ENCODE results near the gene SIGLEC14. TPM values are rescaled to one million over a fixed set of nuclear protein-coding genes. Genes with fewer than 3 reads are reported as not detected.

The SIGLEC14 gene
- total and polyA plus RNA-seq, 2 donors (not counting 1 experiment from before 2014, with no cell fraction given), result not detected

GRCh38 chr19:51647318-51647717, 693 bp upstream of the SIGLEC14 start:
- TF ChIP-seq EZH2 (IDR thresholded peaks at IDR 0.05; ENCODE audit: low read length, missing control alignments) (no peak), CTCF (conservative IDR thresholded peaks at IDR 0.05 in 1 of 2, IDR thresholded peaks at IDR 0.05 in 1 of 2; ENCODE audit: low read depth in 1 of 2, low read length in 2 of 2) (no peak)
- Histone ChIP-seq H3K36me3 (ENCODE audit: control insufficient read depth, insufficient read depth, low read length) (no peaks in the 10 kb centered on the region), H4K20me1 (ENCODE audit: control insufficient read depth, extremely low read depth, insufficient read depth, low read length) (no peaks in the 10 kb centered on the region), H3K27ac (ENCODE audit: insufficient read depth, low read length) (no peak overlapping the region), H3K27me3 (ENCODE audit: control insufficient read depth, insufficient read depth, low read length) (no peaks in the 10 kb centered on the region), H3K9ac (ENCODE audit: insufficient read depth, low read length) (no peak overlapping the region), H3K9me3 (ENCODE audit: control insufficient read depth, insufficient read depth, low read depth, low read length) (no peaks in the 10 kb centered on the region), H3K4me3 (replicated peaks in 1 of 4; ENCODE audit: control extremely low read depth in 1 of 4, insufficient read depth in 1 of 4, low read depth in 3 of 4, low read length in 4 of 4) (no peak overlapping the region), H3K4me2 (ENCODE audit: extremely low read depth, insufficient read depth, low read length) (no peak overlapping the region), H2AFZ (ENCODE audit: low read length) (no peak overlapping the region), H3K79me2 (ENCODE audit: control insufficient read depth, insufficient read depth, low read length) (no peaks in the 10 kb centered on the region), H3K4me1 (ENCODE audit: control insufficient read depth, extremely low read depth, insufficient read depth, low read length) (no peaks in the 10 kb centered on the region)
- DNase-seq (ENCODE audit: low read depth in 2 of 2), result no peak

GRCh38 chr19:51644636-51645271, 1.9 kb downstream of the SIGLEC14 start:
- Histone ChIP-seq H4K20me1 (ENCODE audit: control insufficient read depth, extremely low read depth, insufficient read depth, low read length) (no peaks in the 10 kb centered on the region), H3K36me3 (ENCODE audit: control insufficient read depth, insufficient read depth, low read length) (no peaks in the 10 kb centered on the region), H3K9me3 (ENCODE audit: control insufficient read depth, insufficient read depth, low read depth, low read length) (no peaks in the 10 kb centered on the region), H3K27ac (ENCODE audit: insufficient read depth, low read length) (no peak overlapping the region), H3K4me1 (ENCODE audit: control insufficient read depth, extremely low read depth, insufficient read depth, low read length) (no peaks in the 10 kb centered on the region), H3K9ac (ENCODE audit: insufficient read depth, low read length) (no peak overlapping the region), H3K4me3 (replicated peaks in 1 of 4; ENCODE audit: control extremely low read depth in 1 of 4, insufficient read depth in 1 of 4, low read depth in 3 of 4, low read length in 4 of 4) (no peak overlapping the region), H3K27me3 (ENCODE audit: control insufficient read depth, insufficient read depth, low read length) (no peaks in the 10 kb centered on the region), H3K79me2 (ENCODE audit: control insufficient read depth, insufficient read depth, low read length) (no peaks in the 10 kb centered on the region), H2AFZ (ENCODE audit: low read length) (no peak overlapping the region), H3K4me2 (ENCODE audit: extremely low read depth, insufficient read depth, low read length) (no peak overlapping the region)
- TF ChIP-seq CTCF (conservative IDR thresholded peaks at IDR 0.05 in 1 of 2, IDR thresholded peaks at IDR 0.05 in 1 of 2; ENCODE audit: low read depth in 1 of 2, low read length in 2 of 2), result no peak
- no peak for TF ChIP-seq EZH2 (IDR thresholded peaks at IDR 0.05; ENCODE audit: low read length, missing control alignments)
- no peak for DNase-seq (ENCODE audit: low read depth in 2 of 2)

GRCh38 chr19:51641648-51642047, 5.0 kb downstream of the SIGLEC14 start:
- H3K79me2 ChIP-seq (ENCODE audit: control insufficient read depth, insufficient read depth, low read length), result no peaks in the 10 kb centered on the region
- H3K4me1 ChIP-seq (ENCODE audit: control insufficient read depth, extremely low read depth, insufficient read depth, low read length), result no peaks in the 10 kb centered on the region
- no peak for DNase-seq (ENCODE audit: low read depth in 2 of 2)
- H3K4me3 ChIP-seq (replicated peaks in 1 of 4; ENCODE audit: control extremely low read depth in 1 of 4, insufficient read depth in 1 of 4, low read depth in 3 of 4, low read length in 4 of 4), result no peak overlapping the region
- TF ChIP-seq CTCF (conservative IDR thresholded peaks at IDR 0.05 in 1 of 2, IDR thresholded peaks at IDR 0.05 in 1 of 2; ENCODE audit: low read depth in 1 of 2, low read length in 2 of 2) (no peak), EZH2 (IDR thresholded peaks at IDR 0.05; ENCODE audit: low read length, missing control alignments) (no peak)
- no peaks in the 10 kb centered on the region for H4K20me1 ChIP-seq (ENCODE audit: control insufficient read depth, extremely low read depth, insufficient read depth, low read length)
- no peaks in the 10 kb centered on the region for H3K36me3 ChIP-seq (ENCODE audit: control insufficient read depth, insufficient read depth, low read length)
- no peak overlapping the region for H3K27ac ChIP-seq (ENCODE audit: insufficient read depth, low read length)
- H2AFZ ChIP-seq (ENCODE audit: low read length), result no peak overlapping the region
- no peaks in the 10 kb centered on the region for H3K27me3 ChIP-seq (ENCODE audit: control insufficient read depth, insufficient read depth, low read length)
- H3K4me2 ChIP-seq (ENCODE audit: extremely low read depth, insufficient read depth, low read length), result no peak overlapping the region
- no peak overlapping the region for H3K9ac ChIP-seq (ENCODE audit: insufficient read depth, low read length)
- H3K9me3 ChIP-seq (ENCODE audit: control insufficient read depth, insufficient read depth, low read depth, low read length), result no peaks in the 10 kb centered on the region
